Measurements from ENCODE around the gene TRMT44.

Gene TRMT44

GRCh38 chr4:8515316-8516060 is 74.9 kb downstream of the TRMT44 start:
- no peak for DNase-seq

- no peak for DNase-seq
Measured at GRCh38 chr4:8516061-8516573, 75.5 kb downstream of the TRMT44 start.

DNA sequence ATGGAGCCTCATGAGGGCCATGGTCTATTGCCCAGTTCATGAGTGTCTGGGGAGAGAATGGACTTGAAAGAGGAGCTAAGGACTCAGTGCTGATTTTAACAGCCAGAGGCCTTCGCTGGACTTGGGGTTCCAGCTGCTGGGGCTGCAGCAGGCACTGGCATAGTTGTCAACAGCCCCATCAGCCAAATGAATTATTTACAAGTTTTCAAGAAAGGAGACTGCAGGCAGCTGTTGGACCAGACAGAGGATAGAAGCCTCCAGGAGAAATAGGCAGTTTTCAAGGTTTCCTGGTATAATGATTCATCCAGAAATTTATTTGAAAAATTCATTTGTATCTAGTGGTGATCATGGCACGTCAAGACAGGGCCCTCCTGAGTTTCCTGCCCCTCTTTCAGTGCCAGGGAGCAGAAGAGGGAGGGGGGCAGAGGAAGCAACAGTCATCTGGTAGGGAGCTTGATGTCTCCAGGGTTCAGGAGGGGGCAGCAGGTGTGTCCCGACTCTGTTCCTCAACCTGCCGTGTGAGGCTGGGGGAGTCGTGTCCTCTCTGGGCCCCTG is 76.5 kb downstream of the TRMT44 start:
- DNase-seq, result no peak

DNA sequence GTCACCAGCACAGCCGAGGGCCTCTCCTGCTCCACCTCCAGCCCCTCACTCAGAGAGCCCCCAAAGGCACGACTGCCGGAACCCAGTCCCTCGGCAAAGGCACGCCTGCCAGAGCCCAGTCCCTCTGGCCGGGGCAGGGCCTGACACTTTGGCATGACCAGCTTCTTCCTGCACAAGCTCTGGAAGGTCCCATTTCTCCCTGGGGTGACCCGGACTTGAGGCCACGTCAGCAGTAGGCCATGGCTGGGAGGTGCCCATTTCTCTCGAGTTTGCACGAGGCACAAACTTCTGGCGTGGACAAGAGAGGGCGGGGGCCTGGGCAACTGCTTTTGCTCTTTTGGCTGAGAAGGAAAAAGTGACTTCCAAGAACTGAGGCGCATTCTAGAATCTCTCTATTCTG is 77.4 kb downstream of the TRMT44 start:
- no peak for DNase-seq

GRCh38 chr4:8522160-8523120 is 81.9 kb downstream of the TRMT44 start:
- DNase-seq, result no peak

- DNase-seq, result no peak
Measured at GRCh38 chr4:8523175-8523574, 82.6 kb downstream of the TRMT44 start.

GRCh38 chr4:8523766-8524165 is 83.2 kb downstream of the TRMT44 start:
- DNase-seq, result no peak

- no peak for DNase-seq
Measured at GRCh38 chr4:8524595-8525382, 84.2 kb downstream of the TRMT44 start.

DNA sequence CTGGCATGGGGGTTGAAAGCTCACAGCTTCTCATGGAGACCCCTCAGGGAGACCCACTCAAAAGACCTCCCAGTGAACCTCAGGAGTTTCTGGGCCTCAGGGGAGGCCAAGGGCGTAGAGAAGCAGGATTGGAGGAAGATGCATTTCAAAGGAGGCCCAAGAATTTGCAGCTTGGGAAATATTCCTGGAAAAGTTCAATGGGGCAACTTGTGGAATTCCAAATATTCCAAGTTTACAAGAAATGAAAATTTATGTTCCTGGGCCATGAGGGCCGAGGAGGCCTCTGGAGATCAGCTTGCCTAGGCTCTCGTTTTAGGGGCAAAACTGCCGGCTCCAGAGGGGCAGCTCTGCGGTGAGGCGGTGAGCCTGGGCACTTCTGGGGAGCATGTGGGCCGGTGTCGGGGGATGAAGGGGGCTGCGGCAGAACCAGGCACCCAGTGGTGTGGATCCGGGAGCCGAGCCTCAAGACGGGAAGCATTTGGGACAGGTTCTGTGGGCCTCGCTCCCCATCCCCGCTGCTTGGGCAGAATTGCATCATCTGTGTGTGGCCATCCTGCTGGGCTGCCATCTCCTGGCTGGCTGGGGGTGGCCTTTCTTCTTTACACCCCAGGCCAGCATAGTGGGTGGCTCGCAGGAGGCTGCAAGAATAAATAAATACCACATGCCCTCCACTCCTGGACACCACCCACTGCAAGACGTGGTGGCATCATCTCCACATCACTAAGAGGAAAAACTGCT is 85.0 kb downstream of the TRMT44 start:
- DNase-seq, result no peak

All from CD4-positive, alpha-beta T cell treated with Interferon gamma for 1 hour (primary cell).